Breast epithelium (tissue), 4 donors: ENCODE data around the gene CDHR2. TPM values are rescaled to one million over a fixed set of nuclear protein-coding genes. Genes with fewer than 3 reads are reported as not detected.

ENCODE experiments used
- DNase-seq, 2 donors: peaks; one replicate each; pipeline ENCODE4 v3.0.0-alpha.2; 2019; ENCODE audit warnings: low spot score in 2 of 2
- H3K27ac ChIP-seq, 2 donors: fragments of 200-600 bp; sonication (generic) in 1 of 2; one replicate each; pipeline ENCODE4 v1.5.1; 2016 to 2019; ENCODE audit warnings: mild to moderate bottlenecking in 1 of 2
- H3K27me3 ChIP-seq, 2 donors: fragments of 200-600 bp; sonication (generic) in 1 of 2; one replicate each; pipeline versions ENCODE4 v1.5.1 to v1.6.0; 2017 to 2019; ENCODE audit warnings: control low read depth in 1 of 2, mild to moderate bottlenecking in 1 of 2
- H3K36me3 ChIP-seq: fragments of 200-600 bp; one replicate; pipeline ENCODE4 v1.5.1; 2019
- H3K4me1 ChIP-seq, 2 donors: fragments of 200-600 bp; sonication (generic); one replicate each; pipeline ENCODE4 v1.5.1; 2016 to 2019; ENCODE audit warnings: control low read depth in 1 of 2
- H3K4me3 ChIP-seq, 3 donors: fragments of 200-600 bp; sonication (generic); 1 replicate in 2 of 3; 2 replicates in 1 of 3; pipeline ENCODE4 v1.5.1; 2016 to 2019; ENCODE audit warnings: mild to moderate bottlenecking in 3 of 3, moderate library complexity in 2 of 3
- H3K9me3 ChIP-seq, 2 donors: fragments of 200-600 bp; sonication (generic) in 1 of 2; one replicate each; pipeline ENCODE4 v1.5.1; 2016 to 2019; ENCODE audit warnings: control low read depth in 1 of 2
- POLR2A ChIP-seq: fragments of 450-650 bp; IDR thresholded peaks from one replicate; pipeline ENCODE4 v1.6.1; 2016; ENCODE audit warnings: antibody characterized with exemption, mild to moderate bottlenecking, moderate library complexity
- POLR2AphosphoS5 ChIP-seq, 3 donors: sonication (generic); formaldehyde crosslinking; IDR thresholded peaks; one replicate each; pipeline ENCODE4 v1.6.1; 2017; ENCODE audit warnings: antibody characterized with exemption in 3 of 3
- intact Hi-C: fragments of 100-400 bp; cut with DNase I; formaldehyde crosslinking; loops from one replicate; pipeline ENCODE4 v1.15.1; 2023; ENCODE audit warnings: low total_unique reads
- total RNA-seq, 3 donors: library from RNA; depleted of rRNA; stranded (reverse); fragments of >200 nt; gene quantifications; one replicate each; pipeline ENCODE4 v1.1.0, GENCODE V29; 2016
- TF ChIP-seq, protein P1 (sequence below), 3 donors: fragments of 450-650 bp; IDR thresholded peaks; one replicate each; pipeline ENCODE4 v1.5.1; 2016 to 2017; ENCODE audit warnings: antibody characterized with exemption in 3 of 3, mild to moderate bottlenecking in 3 of 3, moderate library complexity in 3 of 3

The CDHR2 gene
- total RNA-seq, 3 donors from 2014 or later, result 2.3 TPM; not detected in 2

DNA sequence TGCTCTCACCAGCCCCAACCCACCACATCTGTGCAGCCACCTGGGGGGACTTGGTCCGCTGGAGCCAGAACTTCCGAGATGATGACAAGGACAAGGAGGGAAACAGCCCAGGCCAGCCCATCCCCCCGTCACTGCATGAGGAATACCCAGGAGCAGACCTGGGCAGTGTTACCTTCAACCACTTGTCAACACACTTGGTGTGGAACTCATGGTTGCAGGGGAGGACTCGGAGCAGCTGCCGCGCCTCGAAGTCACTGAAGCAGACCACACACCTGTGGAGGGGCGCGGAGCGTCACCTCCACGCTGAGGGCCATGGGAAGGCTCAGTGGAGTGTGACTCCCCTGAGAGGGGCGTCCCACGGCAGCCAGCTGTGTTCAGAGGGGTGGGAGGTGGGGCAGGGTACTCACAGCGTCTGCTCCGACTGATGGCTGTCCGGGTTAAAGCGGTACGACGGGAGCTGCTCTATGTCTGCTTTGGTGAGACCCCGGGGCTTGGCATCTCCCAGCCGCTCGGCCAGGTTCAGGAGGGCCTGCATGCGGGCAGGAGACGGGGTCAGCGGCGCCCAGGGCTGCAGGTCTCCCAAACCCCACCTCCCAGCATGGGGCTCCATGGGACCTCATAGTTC is 19.9 kb upstream of the CDHR2 start:
- no peaks in the 10 kb centered on the region for H3K27me3 ChIP-seq
- DNase-seq, result no peak
- no peak overlapping the region for H3K4me3 ChIP-seq
- no peak overlapping the region for H3K27ac ChIP-seq
- intact Hi-C loops, result no loop called here
- peaks cover 7% of the 10 kb centered on the region for H3K36me3 ChIP-seq
- peaks cover 0 to 12% of the 10 kb centered on the region in 2 donors for H3K4me1 ChIP-seq
- TF ChIP-seq POLR2AphosphoS5 (IDR thresholded peaks at IDR 0.05) (no peak), POLR2A (no peak)
- TF ChIP-seq, protein P1, sequence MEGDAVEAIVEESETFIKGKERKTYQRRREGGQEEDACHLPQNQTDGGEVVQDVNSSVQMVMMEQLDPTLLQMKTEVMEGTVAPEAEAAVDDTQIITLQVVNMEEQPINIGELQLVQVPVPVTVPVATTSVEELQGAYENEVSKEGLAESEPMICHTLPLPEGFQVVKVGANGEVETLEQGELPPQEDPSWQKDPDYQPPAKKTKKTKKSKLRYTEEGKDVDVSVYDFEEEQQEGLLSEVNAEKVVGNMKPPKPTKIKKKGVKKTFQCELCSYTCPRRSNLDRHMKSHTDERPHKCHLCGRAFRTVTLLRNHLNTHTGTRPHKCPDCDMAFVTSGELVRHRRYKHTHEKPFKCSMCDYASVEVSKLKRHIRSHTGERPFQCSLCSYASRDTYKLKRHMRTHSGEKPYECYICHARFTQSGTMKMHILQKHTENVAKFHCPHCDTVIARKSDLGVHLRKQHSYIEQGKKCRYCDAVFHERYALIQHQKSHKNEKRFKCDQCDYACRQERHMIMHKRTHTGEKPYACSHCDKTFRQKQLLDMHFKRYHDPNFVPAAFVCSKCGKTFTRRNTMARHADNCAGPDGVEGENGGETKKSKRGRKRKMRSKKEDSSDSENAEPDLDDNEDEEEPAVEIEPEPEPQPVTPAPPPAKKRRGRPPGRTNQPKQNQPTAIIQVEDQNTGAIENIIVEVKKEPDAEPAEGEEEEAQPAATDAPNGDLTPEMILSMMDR (IDR thresholded peaks at IDR 0.05), result no peak
- H3K9me3 ChIP-seq, result no peaks in the 10 kb centered on the region

DNA sequence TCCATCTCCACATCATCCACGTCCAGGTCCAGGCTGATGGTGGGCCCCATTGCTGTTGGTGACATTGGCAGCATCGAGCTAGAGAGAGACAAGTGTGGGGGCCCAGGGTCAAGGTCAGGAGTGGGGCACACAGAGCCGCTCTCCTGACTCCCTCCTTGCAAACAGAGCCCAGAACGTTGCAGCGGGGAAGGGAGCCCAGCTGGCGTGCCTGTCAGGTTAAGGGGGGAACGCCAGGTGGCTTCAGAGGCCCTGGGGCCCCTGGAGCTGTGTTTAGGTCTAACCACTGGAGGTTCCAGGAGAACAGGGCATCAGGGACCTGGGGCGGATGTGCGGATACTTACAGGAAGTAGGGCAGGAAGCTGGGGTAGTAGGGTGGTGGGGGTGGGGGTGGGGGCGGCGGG is 19.4 kb upstream of the CDHR2 start:
- H3K27ac ChIP-seq, result no peak overlapping the region
- no peak overlapping the region for H3K4me3 ChIP-seq
- intact Hi-C loops, result no loop called here
- H3K27me3 ChIP-seq, result no peaks in the 10 kb centered on the region
- DNase-seq, result no peak
- H3K9me3 ChIP-seq, result no peaks in the 10 kb centered on the region
- TF ChIP-seq, protein P1 (IDR thresholded peaks at IDR 0.05), result no peak
- TF ChIP-seq POLR2AphosphoS5 (IDR thresholded peaks at IDR 0.05) (no peak), POLR2A (no peak)
- peaks cover 2 to 17% of the 10 kb centered on the region in 2 donors for H3K4me1 ChIP-seq
- peaks cover 7% of the 10 kb centered on the region for H3K36me3 ChIP-seq

DNA sequence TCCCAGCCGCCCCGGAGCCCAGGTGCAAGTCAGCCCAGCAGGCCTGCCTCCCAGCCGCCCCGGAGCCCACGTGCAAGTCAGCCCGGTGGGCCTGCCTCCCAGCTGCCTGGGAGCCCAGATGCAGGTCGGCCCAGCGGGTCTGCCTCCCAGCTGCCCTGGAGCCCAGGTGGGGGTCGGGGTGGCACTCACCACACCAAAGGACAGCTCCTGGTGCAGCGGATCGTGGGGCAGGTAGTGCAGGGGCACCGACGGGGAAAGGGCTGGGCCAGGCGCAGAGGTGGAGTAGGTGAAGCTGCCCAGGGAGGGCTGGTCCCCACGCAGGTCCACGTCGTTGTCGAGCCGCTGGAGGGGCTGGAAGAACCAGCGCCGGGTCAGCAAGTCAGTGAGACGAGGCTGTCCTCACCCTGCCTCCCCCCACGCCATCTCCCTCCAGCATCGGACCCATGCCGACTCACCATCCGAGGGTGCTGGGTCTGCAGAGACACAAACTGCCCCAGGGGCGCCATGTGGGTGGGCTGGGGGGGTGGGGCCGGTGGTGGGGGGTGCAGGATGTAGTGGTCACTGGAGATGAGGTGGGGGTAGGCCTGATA is 18.7 kb upstream of the CDHR2 start:
- peaks cover 9 to 23% of the 10 kb centered on the region in 2 donors for H3K4me1 ChIP-seq
- DNase-seq, result no peak
- no peaks in the 10 kb centered on the region for H3K27me3 ChIP-seq
- TF ChIP-seq, protein P1 (IDR thresholded peaks at IDR 0.05), result no peak
- TF ChIP-seq POLR2A (no peak), POLR2AphosphoS5 (IDR thresholded peaks at IDR 0.05) (no peak)
- H3K4me3 ChIP-seq, result no peak overlapping the region
- no peaks in the 10 kb centered on the region for H3K9me3 ChIP-seq
- intact Hi-C loops, result no loop called here
- H3K36me3 ChIP-seq, result peaks cover 7% of the 10 kb centered on the region
- no peak overlapping the region for H3K27ac ChIP-seq

DNA sequence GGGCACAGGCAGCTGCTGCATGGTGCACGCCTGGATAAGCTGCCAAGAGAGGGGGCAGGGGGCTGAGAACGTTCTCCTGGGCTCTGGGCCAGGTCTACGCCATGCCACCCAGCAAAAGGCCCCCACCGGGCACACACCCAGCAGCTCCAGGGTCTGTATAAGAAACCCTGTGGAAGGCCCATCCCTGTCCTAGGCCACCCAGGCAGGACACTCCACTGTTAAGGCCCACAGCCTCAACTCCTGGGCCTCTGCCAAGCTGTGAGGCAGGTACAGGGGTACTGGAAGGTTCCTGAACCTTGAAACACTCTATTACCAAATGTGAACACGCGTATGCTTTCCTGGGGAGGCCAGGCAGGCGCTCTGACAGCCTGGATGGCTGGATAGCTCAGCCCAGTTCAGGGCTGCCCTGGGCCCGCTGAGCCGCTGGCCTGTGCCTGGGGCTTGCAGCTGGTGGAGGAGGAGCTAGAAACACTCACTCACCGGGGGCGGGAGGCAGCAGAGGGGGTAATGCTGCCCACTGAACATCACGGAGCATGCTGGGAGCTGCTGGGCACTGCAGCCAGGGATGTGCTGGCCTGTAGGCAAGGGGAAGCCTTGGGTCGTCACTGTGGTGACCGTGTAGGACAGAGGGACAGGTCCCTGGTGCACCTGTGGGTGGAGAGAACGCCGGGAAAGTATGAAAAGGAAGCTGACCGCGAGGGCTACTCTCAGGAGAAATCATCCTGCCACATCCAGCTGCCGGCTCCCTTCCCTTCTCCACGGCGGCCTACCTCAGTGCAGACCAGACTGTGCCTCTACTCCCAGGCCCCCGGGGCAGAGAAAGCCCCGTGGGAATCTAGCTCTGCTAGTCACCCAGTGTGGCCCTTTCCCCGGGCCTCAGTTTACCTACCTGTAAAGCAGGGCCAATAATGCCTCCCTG is 17.9 kb upstream of the CDHR2 start:
- Histone ChIP-seq H3K4me1 (peaks cover 11 to 23% of the 10 kb centered on the region in 2 donors), H3K9me3 (no peaks in the 10 kb centered on the region), H3K36me3 (peaks cover 7% of the 10 kb centered on the region), H3K27me3 (no peaks in the 10 kb centered on the region), H3K27ac (no peak overlapping the region), H3K4me3 (no peak overlapping the region)
- intact Hi-C loops, result no loop called here
- TF ChIP-seq POLR2AphosphoS5 (IDR thresholded peaks at IDR 0.05) (no peak), POLR2A (no peak)
- TF ChIP-seq, protein P1 (IDR thresholded peaks at IDR 0.05), result no peak
- DNase-seq, result no peak
